GM19372 (cell line): ENCODE results near the gene ARL6IP5.
A peak's percentile ranks its signal among the peaks of the same experiment; 100 is the strongest.

Experiments
- ATAC-seq: cut with Tn5 transposase; IDR thresholded peaks from one replicate; pipeline ENCODE4 v1.9.1; 2021; ENCODE audit warnings: mild to moderate bottlenecking, low read depth, moderate library complexity; ENCODE audit not compliant: unreplicated experiment

ARL6IP5 gene

GRCh38 chr3:69084326-69085167 is at the start of gene ARL6IP5:
TSS of gene ARL6IP5 (plus strand) at chr3:69084937. CDS start at chr3:69085048, 111 bp downstream.
- ATAC-seq: peak; percentile 54

- ATAC-seq: no peak
Observed at GRCh38 chr3:69044608-69045007, 40.1 kb upstream of the ARL6IP5 start.

GRCh38 chr3:69048990-69049389 is 35.7 kb upstream of the ARL6IP5 start:
- no peak for ATAC-seq

- peak; percentile 94 for ATAC-seq
Observed at GRCh38 chr3:69051756-69052471, 32.8 kb upstream of the ARL6IP5 start, which contains the start of gene TMF1. TSS of gene TMF1 (minus strand) at chr3:69052333. CDS start at chr3:69052086, 247 bp downstream.

- peak; percentile 1 for ATAC-seq
Observed at GRCh38 chr3:69052472-69052898, 32.3 kb upstream of the ARL6IP5 start.

GRCh38 chr3:69058180-69058946 is 26.4 kb upstream of the ARL6IP5 start:
- peak; percentile 100 for ATAC-seq

GRCh38 chr3:69058947-69059224 is 25.9 kb upstream of the ARL6IP5 start:
- no peak for ATAC-seq

- ATAC-seq: no peak
Observed at GRCh38 chr3:69059688-69060087, 25.0 kb upstream of the ARL6IP5 start.

- no peak for ATAC-seq
Observed at GRCh38 chr3:69063636-69064035, 21.1 kb upstream of the ARL6IP5 start.

- ATAC-seq: no peak
Observed at GRCh38 chr3:69065318-69065964, 19.3 kb upstream of the ARL6IP5 start.

- no peak for ATAC-seq
Observed at GRCh38 chr3:69066121-69066520, 18.6 kb upstream of the ARL6IP5 start.

GRCh38 chr3:69072928-69073327 is 11.8 kb upstream of the ARL6IP5 start:
- no peak for ATAC-seq

- ATAC-seq: peak; percentile 20
Observed at GRCh38 chr3:69079269-69080159, 5.2 kb upstream of the ARL6IP5 start.

- peak; percentile 42 for ATAC-seq
Observed at GRCh38 chr3:69080233-69080920, 4.4 kb upstream of the ARL6IP5 start, which contains the start of gene UBA3. TSS of gene UBA3 (minus strand) at chr3:69080365. CDS start at chr3:69080353, 12 bp downstream.

GRCh38 chr3:69081583-69082262 is 3.0 kb upstream of the ARL6IP5 start:
- ATAC-seq: no peak

- ATAC-seq: no peak
Observed at GRCh38 chr3:69082361-69082760, 2.4 kb upstream of the ARL6IP5 start.

- ATAC-seq: peak; percentile 45
Observed at GRCh38 chr3:69082805-69083204, 1.9 kb upstream of the ARL6IP5 start.

- peak; percentile 1 for ATAC-seq
Observed at GRCh38 chr3:69085168-69085832, 563 bp downstream of the ARL6IP5 start.
